SK-N-SH (cell line): Measurements from ENCODE around the gene KRT6A. TPM values are rescaled to one million over a fixed set of nuclear protein-coding genes. Genes with fewer than 3 reads are reported as not detected.

ENCODE experiments used
- polyA plus RNA-seq, 3 experiments: library from polyadenylated mRNA; depleted of rRNA; stranded (reverse); fragments of >200 nt; gene quantifications; 2 replicates each; pipeline ENCODE4 v1.2.3, GENCODE V29; 2012

KRT6A gene
- polyA plus RNA-seq, 1 of the 3 experiments (the other 2 are of a cell fraction), result not detected

Other genes starting within 250 kb of the KRT6A start
- 0.34 and 0.56 TPM in 2 replicates for gene KRT86, start 218.6 kb downstream of the KRT6A start, polyA plus RNA-seq (2012; rRNA removed)
- gene KRT81, start 201.7 kb downstream of the KRT6A start, polyA plus RNA-seq (2012; rRNA removed), result 0.80 and 1.9 TPM in 2 replicates
- 0.03 TPM in 1 of 2 replicates, not detected in the other for gene KRT83, start 171.9 kb downstream of the KRT6A start, polyA plus RNA-seq (2012; rRNA removed)
- gene KRT85, start 125.8 kb downstream of the KRT6A start, polyA plus RNA-seq (2012; rRNA removed), result not detected in 2 replicates
- gene KRT84, start 107.6 kb downstream of the KRT6A start, polyA plus RNA-seq (2012; rRNA removed), result not detected in 2 replicates
- gene KRT82, start 86.9 kb downstream of the KRT6A start, polyA plus RNA-seq (2012; rRNA removed), result not detected in 2 replicates
- gene KRT75, start 58.9 kb downstream of the KRT6A start, polyA plus RNA-seq (2012; rRNA removed), result not detected in 2 replicates
- gene KRT6B, start 41.1 kb downstream of the KRT6A start, polyA plus RNA-seq (2012; rRNA removed), result not detected in 2 replicates
- gene KRT6C, start 19.5 kb downstream of the KRT6A start, polyA plus RNA-seq (2012; rRNA removed), result not detected in 2 replicates
- not detected in 2 replicates for gene KRT5, start 27.1 kb upstream of the KRT6A start, polyA plus RNA-seq (2012; rRNA removed)
- gene KRT71, start 59.9 kb upstream of the KRT6A start, polyA plus RNA-seq (2012; rRNA removed), result not detected in 2 replicates
- not detected in 2 replicates for gene KRT74, start 80.6 kb upstream of the KRT6A start, polyA plus RNA-seq (2012; rRNA removed)
- not detected in 2 replicates for gene KRT72, start 108.2 kb upstream of the KRT6A start, polyA plus RNA-seq (2012; rRNA removed)
- gene KRT73, start 125.3 kb upstream of the KRT6A start, polyA plus RNA-seq (2012; rRNA removed), result not detected in 2 replicates
- gene KRT2, start 159.0 kb upstream of the KRT6A start, polyA plus RNA-seq (2012; rRNA removed), result not detected in 2 replicates
- gene KRT1, start 187.2 kb upstream of the KRT6A start, polyA plus RNA-seq (2012; rRNA removed), result not detected in 2 replicates
- not detected in 2 replicates for gene KRT77, start 210.3 kb upstream of the KRT6A start, polyA plus RNA-seq (2012; rRNA removed)